HepG2 (cell line): Measurements from ENCODE around the gene PNPLA8. TPM values are rescaled to one million over a fixed set of nuclear protein-coding genes. Genes with fewer than 3 reads are reported as not detected.

Experiments used
- ASH2L ChIP-seq: fragments of 300-600, 200-600 bp; sonication (generic); IDR thresholded peaks from 2 replicates; pipeline ENCODE4 v1.7.0; 2017; ENCODE audit warnings: low read depth, mild to moderate bottlenecking, moderate library complexity, mixed read lengths, low read length; ENCODE audit not compliant: insufficient read length
- BRCA1 ChIP-seq: sonication (generic); formaldehyde crosslinking; IDR thresholded peaks from 2 replicates; pipeline ENCODE4 v1.4.0; 2020; ENCODE audit warnings: missing genetic modification reagents
- CHD4 ChIP-seq: fragments of 200-600 bp; sonication (generic); IDR thresholded peaks from 2 replicates; pipeline ENCODE4 v1.7.0; 2017; ENCODE audit warnings: mild to moderate bottlenecking, low read length, borderline replicate concordance
- DBP ChIP-seq: sonication (generic); formaldehyde crosslinking; IDR thresholded peaks from 2 replicates; pipeline ENCODE4 v1.4.0; 2020; ENCODE audit warnings: missing genetic modification reagents; ENCODE audit errors: not compliant biosample characterization
- EHMT2 ChIP-seq: fragments of 200-600 bp; sonication (generic); IDR thresholded peaks from 2 replicates; pipeline ENCODE4 v1.7.0; 2017; ENCODE audit warnings: antibody characterized with exemption, low read depth, low read length, borderline replicate concordance
- GATAD2A ChIP-seq: IDR thresholded peaks from 2 replicates; pipeline ENCODE4 v1.6.1; 2016
- GTF2F1 ChIP-seq: fragments of 150-350 bp; IDR thresholded peaks from 2 replicates; pipeline ENCODE4 v1.6.1; 2014; ENCODE audit warnings: low read length
- HHEX ChIP-seq: IDR thresholded peaks from 2 replicates; pipeline ENCODE4 v1.6.1; 2016; ENCODE audit warnings: control low read depth
- NFE2L2 ChIP-seq: fragments of 150-350 bp; IDR thresholded peaks from 2 replicates; pipeline ENCODE4 v1.6.1; 2014; ENCODE audit warnings: low read length
- POLR2AphosphoS5 ChIP-seq: IDR thresholded peaks from 2 replicates; pipeline ENCODE4 v1.6.1; 2012; ENCODE audit warnings: low read depth, low read length
- PPARG ChIP-seq: conservative IDR thresholded peaks from 2 replicates; pipeline ENCODE4 v1.6.1; 2016; ENCODE audit warnings: missing biosample characterization, missing genetic modification reagents
- ZC3H13 ChIP-seq: sonication (generic); formaldehyde crosslinking; IDR thresholded peaks from 2 replicates; pipeline ENCODE4 v1.8.1; 2023; ENCODE audit warnings: mild to moderate bottlenecking, missing genetic modification reagents, moderate library complexity
- ZNF17 ChIP-seq: sonication (generic); formaldehyde crosslinking; IDR thresholded peaks from 2 replicates; pipeline ENCODE4 v1.5.0; 2020; ENCODE audit warnings: mild to moderate bottlenecking, missing genetic modification reagents
- ZNF20 ChIP-seq: sonication (generic); formaldehyde crosslinking; IDR thresholded peaks from 2 replicates; pipeline ENCODE4 v1.4.0; 2020; ENCODE audit warnings: mild to moderate bottlenecking, moderate library complexity, missing genetic modification reagents
- ZNF253 ChIP-seq: sonication (generic); formaldehyde crosslinking; IDR thresholded peaks from 2 replicates; pipeline ENCODE4 v1.8.0; 2022; ENCODE audit warnings: mild to moderate bottlenecking, missing genetic modification reagents, borderline replicate concordance
- ZNF281 ChIP-seq: sonication (generic); formaldehyde crosslinking; IDR thresholded peaks from 2 replicates; pipeline ENCODE4 v1.4.0; 2020; ENCODE audit warnings: missing genetic modification reagents, borderline replicate concordance
- ZNF337 ChIP-seq: sonication (generic); formaldehyde crosslinking; IDR thresholded peaks from 2 replicates; pipeline ENCODE4 v1.5.1; 2020; ENCODE audit warnings: missing genetic modification reagents, low read depth, mild to moderate bottlenecking, borderline replicate concordance
- ZNF441 ChIP-seq: sonication (generic); formaldehyde crosslinking; IDR thresholded peaks from 2 replicates; pipeline ENCODE4 v1.7.0; 2021; ENCODE audit warnings: missing genetic modification reagents, borderline replicate concordance
- ZNF501 ChIP-seq: sonication (generic); formaldehyde crosslinking; IDR thresholded peaks from 2 replicates; pipeline ENCODE4 v1.5.1; 2020; ENCODE audit warnings: mild to moderate bottlenecking, moderate library complexity, missing genetic modification reagents
- ZNF563 ChIP-seq: sonication (generic); formaldehyde crosslinking; IDR thresholded peaks from 2 replicates; pipeline ENCODE4 v1.8.0; 2022; ENCODE audit warnings: mild to moderate bottlenecking, moderate library complexity, missing genetic modification reagents
- ZNF652 ChIP-seq: IDR thresholded peaks from 2 replicates; pipeline ENCODE4 v1.6.1; 2016; ENCODE audit warnings: low read depth, borderline replicate concordance
- ZNF660 ChIP-seq: sonication (generic); formaldehyde crosslinking; IDR thresholded peaks from 2 replicates; pipeline ENCODE4 v1.5.1; 2020; ENCODE audit warnings: mild to moderate bottlenecking, low read depth, missing genetic modification reagents, borderline replicate concordance
- ZNF761 ChIP-seq: sonication (generic); formaldehyde crosslinking; conservative IDR thresholded peaks from 2 replicates; pipeline ENCODE4 v1.4.0; 2020; ENCODE audit warnings: mild to moderate bottlenecking, missing genetic modification reagents
- ZSCAN21 ChIP-seq: sonication (generic); formaldehyde crosslinking; IDR thresholded peaks from 2 replicates; pipeline ENCODE4 v1.8.0; 2022; ENCODE audit warnings: mild to moderate bottlenecking, missing genetic modification reagents, moderate library complexity, borderline replicate concordance
- polyA plus RNA-seq, 8 experiments: library from polyadenylated mRNA; depleted of rRNA in 3 of 8; stranded (reverse) in 7 of 8; unstranded in 1 of 8; fragments of >200 nt; fragmentation: Illumina TruSeq in 4 of 8; extraction: Trizol in 4 of 8; gene quantifications; 2 replicates each; pipeline versions ENCODE4 v1.2.1 to v1.2.3, GENCODE V29; 2011 to 2016; ENCODE audit warnings: low read depth in 4 of 8, missing spikeins in 1 of 8, mixed read lengths in 1 of 8; ENCODE audit not compliant: insufficient read depth in 1 of 8
- total RNA-seq, 5 experiments: library from RNA; depleted of rRNA; stranded (reverse); fragments of >200 nt; fragmentation: Illumina TruSeq; extraction: Trizol; gene quantifications; 2 replicates each; pipeline ENCODE4 v1.2.3, GENCODE V29; 2016; ENCODE audit warnings: low read depth in 1 of 5
- TF ChIP-seq, protein P1 (sequence below), 2 experiments: sonication (generic) in 1 of 2; formaldehyde crosslinking in 1 of 2; IDR thresholded peaks; 2 replicates each; pipeline versions ENCODE4 v1.4.0 to v1.6.1; 2018 to 2020; ENCODE audit warnings: missing genetic modification reagents in 2 of 2, borderline replicate concordance in 1 of 2, low read depth in 1 of 2, mild to moderate bottlenecking in 1 of 2, missing biosample characterization in 1 of 2

Gene PNPLA8
- total and polyA plus RNA-seq, 2 of the 13 experiments (the other 11 are each of a cell fraction or from before 2014, with no cell fraction given): 6.3 to 11.4 TPM

DNA sequence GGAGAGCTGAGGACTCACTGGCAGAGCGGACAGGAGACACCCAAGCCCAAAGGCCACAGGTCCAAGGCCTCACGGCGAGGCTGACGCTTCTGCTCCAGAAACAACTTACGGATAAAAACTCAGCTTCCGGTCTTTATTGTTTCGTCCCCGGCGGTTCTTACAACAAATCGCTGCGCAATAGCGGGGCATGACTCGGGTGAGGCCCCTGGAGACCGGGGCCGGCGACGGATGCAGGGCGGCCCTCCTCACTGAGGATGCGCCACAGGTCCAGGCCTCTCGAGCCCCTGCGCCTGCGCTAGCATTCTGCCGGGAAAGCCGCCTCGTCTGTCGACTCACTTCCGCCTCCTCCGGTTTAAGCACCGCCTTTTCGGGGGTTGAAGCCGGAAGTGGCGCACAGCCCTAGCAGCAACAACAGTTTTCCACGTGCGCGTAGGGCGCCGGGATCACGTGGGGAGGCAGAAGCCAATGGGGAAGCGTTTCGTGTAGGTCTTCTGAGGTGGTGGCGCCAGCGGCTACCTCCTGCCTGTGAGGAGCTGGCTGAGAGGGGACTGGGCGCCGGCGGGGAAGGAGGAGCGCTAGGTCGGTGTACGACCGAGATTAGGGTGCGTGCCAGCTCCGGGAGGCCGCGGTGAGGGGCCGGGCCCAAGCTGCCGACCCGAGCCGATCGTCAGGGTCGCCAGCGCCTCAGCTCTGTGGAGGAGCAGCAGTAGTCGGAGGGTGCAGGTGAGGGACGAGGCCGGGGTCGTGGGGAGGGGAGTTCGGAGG, 43.6 kb upstream of the PNPLA8 start, which contains the start of the genes DNAJB9 and THAP5 (continued):
- TF ChIP-seq ZNF281 (0 out of 2 replicates have a peak, but pooled peaks have one; percentile 5), ZNF563 (CRISPR knock-in tag) (peak; percentile 88), ZNF17 (CRISPR knock-in tag) (no peak), ZNF441 (CRISPR knock-in tag) (peak; percentile 86), ASH2L (peak; percentile 90), POLR2AphosphoS5 (peak; percentile 83), ZNF253 (CRISPR knock-in tag) (no peak), HHEX (CRISPR knock-in tag) (no peak), DBP (CRISPR knock-in tag) (no peak), ZNF660 (CRISPR knock-in tag) (no peak), ZNF501 (CRISPR knock-in tag) (peak; percentile 98), EHMT2 (no peak), GATAD2A (CRISPR knock-in tag) (peak; percentile 58), ZNF761 (CRISPR knock-in tag) (peak; percentile 77), CHD4 (no peak), PPARG (CRISPR knock-in tag) (peak; percentile 43; the same call in 1 of the 2 replicates), BRCA1 (CRISPR knock-in tag) (no peak; the same call in 1 of the 2 replicates), ZNF337 (peak; percentile 86; the same call in 1 of the 2 replicates), ZSCAN21 (peak; percentile 85; the same call in 1 of the 2 replicates), ZC3H13 (CRISPR knock-in tag) (peak; percentile 75), NFE2L2 (no peak), GTF2F1 (peak; percentile 67; the same call in 1 of the 2 replicates), ZNF20 (no peak), ZNF652 (CRISPR knock-in tag) (peak; percentile 47; the same call in 1 of the 2 replicates)
- TF ChIP-seq, protein P1, sequence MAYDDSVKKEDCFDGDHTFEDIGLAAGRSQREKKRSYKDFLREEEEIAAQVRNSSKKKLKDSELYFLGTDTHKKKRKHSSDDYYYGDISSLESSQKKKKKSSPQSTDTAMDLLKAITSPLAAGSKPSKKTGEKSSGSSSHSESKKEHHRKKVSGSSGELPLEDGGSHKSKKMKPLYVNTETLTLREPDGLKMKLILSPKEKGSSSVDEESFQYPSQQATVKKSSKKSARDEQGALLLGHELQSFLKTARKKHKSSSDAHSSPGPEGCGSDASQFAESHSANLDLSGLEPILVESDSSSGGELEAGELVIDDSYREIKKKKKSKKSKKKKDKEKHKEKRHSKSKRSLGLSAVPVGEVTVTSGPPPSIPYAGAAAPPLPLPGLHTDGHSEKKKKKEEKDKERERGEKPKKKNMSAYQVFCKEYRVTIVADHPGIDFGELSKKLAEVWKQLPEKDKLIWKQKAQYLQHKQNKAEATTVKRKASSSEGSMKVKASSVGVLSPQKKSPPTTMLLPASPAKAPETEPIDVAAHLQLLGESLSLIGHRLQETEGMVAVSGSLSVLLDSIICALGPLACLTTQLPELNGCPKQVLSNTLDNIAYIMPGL (CRISPR knock-in tag; IDR thresholded peaks at IDR 0.05; ENCODE audit: borderline replicate concordance in 1 of 2, low read depth in 1 of 2): peak; percentile 83 to 87
